KOPT-K1 (cell line): ENCODE measurements around the gene MRGPRD.

Experiments used
- H3K27ac ChIP-seq: fragments of 200-600 bp; sonication (generic); 2 replicates; pipeline ENCODE4 v1.5.1; 2016; ENCODE audit warnings: antibody characterized with exemption, mild to moderate bottlenecking, low read depth, low read length; ENCODE audit not compliant: poor library complexity, severe bottlenecking
- H3K36me3 ChIP-seq: fragments of 200-600 bp; sonication (generic); 2 replicates; pipeline ENCODE4 v1.5.1; 2017; ENCODE audit warnings: antibody characterized with exemption, mild to moderate bottlenecking, low read length, moderate library complexity; ENCODE audit not compliant: insufficient read depth
- H3K9me3 ChIP-seq: fragments of 200-600 bp; sonication (generic); 2 replicates; pipeline ENCODE4 v1.5.1; 2017; ENCODE audit warnings: antibody characterized with exemption, low read length, mild to moderate bottlenecking; ENCODE audit not compliant: insufficient read depth, poor library complexity, severe bottlenecking

The MRGPRD gene

GRCh38 chr11:69010361-69010891, 29.6 kb upstream of the MRGPRD start:
- H3K9me3 ChIP-seq, result no peaks in the 10 kb centered on the region
- no peaks in the 10 kb centered on the region for H3K36me3 ChIP-seq
- H3K27ac ChIP-seq, result no peak overlapping the region

GRCh38 chr11:69009441-69010211, 28.8 kb upstream of the MRGPRD start:
- Histone ChIP-seq H3K36me3 (no peaks in the 10 kb centered on the region), H3K9me3 (no peaks in the 10 kb centered on the region), H3K27ac (no peak overlapping the region)

- Histone ChIP-seq H3K9me3 (no peaks in the 10 kb centered on the region), H3K27ac (no peak overlapping the region), H3K36me3 (no peaks in the 10 kb centered on the region)
Measured at GRCh38 chr11:69008737-69009440, 28.1 kb upstream of the MRGPRD start.

GRCh38 chr11:69007975-69008381, 27.2 kb upstream of the MRGPRD start:
- no peaks in the 10 kb centered on the region for H3K36me3 ChIP-seq
- no peak overlapping the region for H3K27ac ChIP-seq
- no peaks in the 10 kb centered on the region for H3K9me3 ChIP-seq

- no peak overlapping the region for H3K27ac ChIP-seq
- no peaks in the 10 kb centered on the region for H3K36me3 ChIP-seq
- no peaks in the 10 kb centered on the region for H3K9me3 ChIP-seq
Measured at GRCh38 chr11:69006816-69007215, 26.0 kb upstream of the MRGPRD start.

- Histone ChIP-seq H3K36me3 (no peaks in the 10 kb centered on the region), H3K27ac (no peak overlapping the region), H3K9me3 (no peaks in the 10 kb centered on the region)
Measured at GRCh38 chr11:69005631-69006368, 25.0 kb upstream of the MRGPRD start.

- Histone ChIP-seq H3K9me3 (no peaks in the 10 kb centered on the region), H3K27ac (no peak overlapping the region), H3K36me3 (no peaks in the 10 kb centered on the region)
Measured at GRCh38 chr11:69005183-69005630, 24.4 kb upstream of the MRGPRD start.

- Histone ChIP-seq H3K9me3 (no peaks in the 10 kb centered on the region), H3K36me3 (no peaks in the 10 kb centered on the region), H3K27ac (no peak overlapping the region)
Measured at GRCh38 chr11:69004411-69005182, 23.8 kb upstream of the MRGPRD start.

- no peaks in the 10 kb centered on the region for H3K9me3 ChIP-seq
- no peak overlapping the region for H3K27ac ChIP-seq
- no peaks in the 10 kb centered on the region for H3K36me3 ChIP-seq
Measured at GRCh38 chr11:69003866-69004367, 23.1 kb upstream of the MRGPRD start.

- no peaks in the 10 kb centered on the region for H3K9me3 ChIP-seq
- H3K27ac ChIP-seq, result no peak overlapping the region
- H3K36me3 ChIP-seq, result no peaks in the 10 kb centered on the region
Measured at GRCh38 chr11:69003301-69003865, 22.6 kb upstream of the MRGPRD start.

GRCh38 chr11:69002570-69003231, 21.9 kb upstream of the MRGPRD start:
- no peaks in the 10 kb centered on the region for H3K36me3 ChIP-seq
- H3K9me3 ChIP-seq, result no peaks in the 10 kb centered on the region
- no peak overlapping the region for H3K27ac ChIP-seq

- Histone ChIP-seq H3K9me3 (no peaks in the 10 kb centered on the region), H3K36me3 (no peaks in the 10 kb centered on the region), H3K27ac (no peak overlapping the region)
Measured at GRCh38 chr11:69002110-69002569, 21.4 kb upstream of the MRGPRD start.

- Histone ChIP-seq H3K27ac (no peak overlapping the region), H3K9me3 (no peaks in the 10 kb centered on the region), H3K36me3 (no peaks in the 10 kb centered on the region)
Measured at GRCh38 chr11:69001243-69002081, 20.7 kb upstream of the MRGPRD start.
